Mucosa of descending colon (tissue), 3 donors: ENCODE results near the gene ANKAR. TPM values are rescaled to one million over a fixed set of nuclear protein-coding genes. Genes with fewer than 3 reads are reported as not detected.

ENCODE experiments used
- ATAC-seq: fragments of 200-7000 bp; cut with Tn5 transposase; one replicate; pipeline ENCODE4 v1.9.1; 2020; ENCODE audit warnings: mild to moderate bottlenecking, moderate library complexity
- DNase-seq, 3 donors: peaks; one replicate each; pipeline ENCODE4 v3.0.0-alpha.2; 2020
- H3K36me3 ChIP-seq: fragments of 200-600 bp; one replicate; pipeline ENCODE4 v1.8.0; 2021; ENCODE audit warnings: low read depth, mild to moderate bottlenecking
- H3K4me1 ChIP-seq: fragments of 200-600 bp; one replicate; pipeline ENCODE4 v1.8.0; 2021; ENCODE audit warnings: low read depth, mild to moderate bottlenecking
- H3K4me3 ChIP-seq: fragments of 200-600 bp; one replicate; pipeline ENCODE4 v1.8.0; 2021; ENCODE audit warnings: mild to moderate bottlenecking
- H3K9me3 ChIP-seq: fragments of 200-600 bp; one replicate; pipeline ENCODE4 v1.8.0; 2021; ENCODE audit warnings: mild to moderate bottlenecking
- CTCF ChIP-seq: fragments of 200-600 bp; IDR thresholded peaks from one replicate; pipeline ENCODE4 v1.8.0; 2022; ENCODE audit warnings: antibody characterized with exemption, mild to moderate bottlenecking
- intact Hi-C, 2 donors: fragments of 100-400 bp; cut with DNase I in 1 of 2; cut with micrococcal nuclease in 1 of 2; formaldehyde crosslinking; loops; one replicate each; pipeline versions ENCODE4 v1.11.0 to v1.11.1; 2022; cut with DNase I, micrococcal nuclease
- total RNA-seq, 3 donors: library from RNA; stranded (reverse); fragmentation: NEBNext Ultra II Directional in 2 of 3; extraction: Animal tissue kit (Norgen Biotek cat#: 25700) in 2 of 3; gene quantifications; one replicate each; pipeline versions ENCODE4 v1.2.1 to v1.2.4, GENCODE V29; 2021 to 2023
- donor health status: DM: no; HTN: no; CAD: no; lungs with moderate emphysema.
- donor health status: DM: no; HTN: no; CAD: no.
- donor health status: DM: no; HTN: yes; CAD: no.

Gene ANKAR
- total RNA-seq, 3 donors from 2014 or later = 7.8 to 14.2 (median 14.1) TPM

GRCh38 chr2:189673661-189674373, 653 bp upstream of the ANKAR start:
- ATAC-seq (no peak), DNase-seq (no peak)
- no peaks in the 10 kb centered on the region for H3K36me3 ChIP-seq
- H3K4me1 ChIP-seq = peaks cover 4% of the 10 kb centered on the region
- H3K9me3 ChIP-seq = peaks cover 5% of the 10 kb centered on the region
- intact Hi-C loops = no loop called here
- no peak overlapping the region for H3K4me3 ChIP-seq
- no peak for TF ChIP-seq CTCF

- H3K4me3 ChIP-seq = no peak overlapping the region
- peaks cover 4% of the 10 kb centered on the region for H3K4me1 ChIP-seq
- DNase-seq (no peak), ATAC-seq (no peak)
- no peak for TF ChIP-seq CTCF
- H3K36me3 ChIP-seq = no peaks in the 10 kb centered on the region
- intact Hi-C loops = no loop called here
- peaks cover 5% of the 10 kb centered on the region for H3K9me3 ChIP-seq
These were observed 2.0 kb downstream of the ANKAR start for GRCh38 chr2:189676471-189676870.

GRCh38 chr2:189679226-189679625, 4.8 kb downstream of the ANKAR start:
- ATAC-seq (no peak), DNase-seq (no peak)
- no peaks in the 10 kb centered on the region for H3K36me3 ChIP-seq
- intact Hi-C loops = no loop called here
- peaks cover 4% of the 10 kb centered on the region for H3K4me1 ChIP-seq
- H3K4me3 ChIP-seq = no peak overlapping the region
- TF ChIP-seq CTCF = no peak
- H3K9me3 ChIP-seq = peaks cover 5% of the 10 kb centered on the region

- intact Hi-C loops = no loop called here
These were observed 6.7 kb downstream of the ANKAR start for GRCh38 chr2:189681203-189681602.

GRCh38 chr2:189681903-189682302, 7.4 kb downstream of the ANKAR start:
- intact Hi-C loops = no loop called here
- Histone ChIP-seq H3K4me3 (no peak overlapping the region), H3K36me3 (no peaks in the 10 kb centered on the region), H3K9me3 (peaks cover 5% of the 10 kb centered on the region), H3K4me1 (no peaks in the 10 kb centered on the region)
- DNase-seq = no peak
- no peak for TF ChIP-seq CTCF
- no peak for ATAC-seq

More at GRCh38 chr2:189681203-189681602, 6.7 kb downstream of the ANKAR start:
- no peak for TF ChIP-seq CTCF
- no peaks in the 10 kb centered on the region for H3K36me3 ChIP-seq
- peaks cover 5% of the 10 kb centered on the region for H3K9me3 ChIP-seq
- ATAC-seq = no peak
- DNase-seq = no peak
- H3K4me1 ChIP-seq = no peaks in the 10 kb centered on the region
- H3K4me3 ChIP-seq = no peak overlapping the region
